ENCODE data around the gene OR10G4. TPM values are rescaled to one million over a fixed set of nuclear protein-coding genes. Genes with fewer than 3 reads are reported as not detected.

The OR10G4 gene
- total and polyA plus RNA-seq, 2 of the 4 experiments (the other 2 are of a cell fraction) = not detected

DNA sequence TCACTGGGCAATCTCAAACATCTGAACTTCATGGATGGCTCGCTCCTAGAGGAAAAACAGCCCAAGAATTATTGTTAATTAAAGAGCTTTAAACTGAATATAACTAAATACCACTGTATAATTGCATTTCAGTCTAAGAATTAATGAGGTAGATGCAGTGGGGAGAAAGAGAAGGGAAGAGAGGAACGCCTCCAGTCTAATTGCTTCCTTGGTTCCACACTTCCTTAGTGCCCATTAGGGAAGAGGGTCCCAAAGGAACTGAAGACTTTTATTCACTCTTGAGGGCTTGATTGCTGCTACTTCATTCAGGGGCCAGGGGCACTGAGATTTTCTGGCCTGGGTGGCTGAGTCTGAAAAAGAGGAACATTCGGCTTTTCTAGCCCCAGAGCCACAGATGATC is 40.2 kb downstream of the OR10G4 start:
- Histone ChIP-seq H2BK120ac (ENCODE audit: low read depth, low read length) (no peak overlapping the region), H3K14ac (replicated peaks; ENCODE audit: low read depth, low read length) (no peak overlapping the region), H3K4me2 (ENCODE audit: low read depth, low read length) (no peak overlapping the region), H3K9me1 (ENCODE audit: insufficient read depth, low read length) (no peaks in the 10 kb centered on the region), H3K9me3 (ENCODE audit: control insufficient read depth, insufficient read depth, low read length) (no peaks in the 10 kb centered on the region), H3K56ac (ENCODE audit: extremely low read depth, insufficient read depth, low read length) (no peak overlapping the region), H3K79me1 (ENCODE audit: low read depth in 1 of 2, low read length in 2 of 2) (no peaks in the 10 kb centered on the region), H2AK9ac (replicated peaks; ENCODE audit: low read depth, low read length, poor library complexity) (no peak overlapping the region), H3K36me3 (ENCODE audit: control insufficient read depth, insufficient read depth, low read length) (no peaks in the 10 kb centered on the region), H3K18ac (ENCODE audit: low read depth, low read length) (no peak overlapping the region), H3K23ac (ENCODE audit: low read depth, low read length) (no peak overlapping the region), H3K4me3 (ENCODE audit: insufficient read depth, low read depth, low read length) (no peak overlapping the region), H2AFZ (replicated peaks; ENCODE audit: low read length, poor library complexity) (no peak overlapping the region), H3K4ac (ENCODE audit: low read depth, low read length) (no peak overlapping the region), H4K8ac (ENCODE audit: low read depth in 2 of 2, low read length in 2 of 2) (no peak overlapping the region), H4K5ac (ENCODE audit: low read depth, low read length) (no peak overlapping the region), H4K91ac (ENCODE audit: insufficient read depth, low read depth, low read length) (no peak overlapping the region), H2BK20ac (ENCODE audit: low read depth, low read length) (no peak overlapping the region), H3K27ac (ENCODE audit: insufficient read depth, low read length) (no peak overlapping the region), H3K4me1 (ENCODE audit: control insufficient read depth, insufficient read depth, low read length) (no peaks in the 10 kb centered on the region), H3K27me3 (ENCODE audit: control insufficient read depth, insufficient read depth, low read length) (no peaks in the 10 kb centered on the region), H2BK15ac (ENCODE audit: low read depth, low read length) (no peak overlapping the region), H4K20me1 (ENCODE audit: insufficient read depth, low read length) (no peaks in the 10 kb centered on the region), H2AK5ac (ENCODE audit: low read depth, low read length) (no peak overlapping the region), H2BK5ac (ENCODE audit: low read depth, low read length, poor library complexity, severe bottlenecking) (no peak overlapping the region), H3K9ac (ENCODE audit: low read depth, low read length) (no peak overlapping the region)
- BruUV-seq (replicated peaks) = no TSS peak
- WGBS, 2 experiments (ENCODE audit: extremely low coverage in 2 of 2, insufficient read length in 1 of 2) = no CpG with 5 or more reads among the region's 3 CpGs
- ATAC-seq (ENCODE audit: low read depth) = no peak
- DNase-seq = no peak
- ChIA-PET POLR2A (ENCODE audit: unreplicated experiment) (no interaction called here), CTCF (no interaction called here)
- in situ Hi-C loops (cut with MboI; ENCODE audit: low sequenced_read_pairs) = loop anchor here (25.0 kb wide), 1 partner anchor 534 kb away; no protein-coding TSS in a partner anchor
- TF ChIP-seq CEBPB (IDR thresholded peaks at IDR 0.05; ENCODE audit: low read depth, low read length) = no peak
- dilution Hi-C loops (cut with HindIII; ENCODE audit: low sequenced_read_pairs, unreplicated experiment) = no loop called here
- intact Hi-C loops (cut with micrococcal nuclease) = loop anchor here (10.0 kb wide), 1 partner anchor 268 kb away; no protein-coding TSS in a partner anchor

Other genes with a start within 250 kb of the OR10G4 start
- not detected in 2 replicates for gene OR6M1, start 206.6 kb upstream of the OR10G4 start, total RNA-seq (2012; rRNA removed)
- gene OR6M1, start 206.6 kb upstream of the OR10G4 start, polyA plus RNA-seq (2012; rRNA removed) = not detected in 2 replicates
- not detected in 2 replicates for gene TMEM225, start 127.3 kb upstream of the OR10G4 start, total RNA-seq (2012; rRNA removed)
- not detected in 2 replicates for gene TMEM225, start 127.3 kb upstream of the OR10G4 start, polyA plus RNA-seq (2012; rRNA removed)
- gene OR8D4, start 110.8 kb upstream of the OR10G4 start, total RNA-seq (2012; rRNA removed) = not detected in 2 replicates
- gene OR8D4, start 110.8 kb upstream of the OR10G4 start, polyA plus RNA-seq (2012; rRNA removed) = not detected in 2 replicates
- gene OR4D5, start 73.4 kb upstream of the OR10G4 start, total RNA-seq (2012; rRNA removed) = not detected in 2 replicates
- not detected in 2 replicates for gene OR4D5, start 73.4 kb upstream of the OR10G4 start, polyA plus RNA-seq (2012; rRNA removed)
- not detected in 2 replicates for gene OR6T1, start 69.2 kb upstream of the OR10G4 start, total RNA-seq (2012; rRNA removed)
- not detected in 2 replicates for gene OR6T1, start 69.2 kb upstream of the OR10G4 start, polyA plus RNA-seq (2012; rRNA removed)
- gene OR10S1, start 35.2 kb upstream of the OR10G4 start, total RNA-seq (2012; rRNA removed) = not detected in 2 replicates
- not detected in 2 replicates for gene OR10S1, start 35.2 kb upstream of the OR10G4 start, polyA plus RNA-seq (2012; rRNA removed)
- gene OR10G6, start 17.8 kb upstream of the OR10G4 start, total RNA-seq (2012; rRNA removed) = not detected in 2 replicates
- gene OR10G6, start 17.8 kb upstream of the OR10G4 start, polyA plus RNA-seq (2012; rRNA removed) = not detected in 2 replicates
- gene OR10G9, start 10.0 kb downstream of the OR10G4 start, total RNA-seq (2012; rRNA removed) = not detected in 2 replicates
- not detected in 2 replicates for gene OR10G9, start 10.0 kb downstream of the OR10G4 start, polyA plus RNA-seq (2012; rRNA removed)
- gene OR10G8, start 13.8 kb downstream of the OR10G4 start, total RNA-seq (2012; rRNA removed) = not detected in 2 replicates
- gene OR10G8, start 13.8 kb downstream of the OR10G4 start, polyA plus RNA-seq (2012; rRNA removed) = not detected in 2 replicates
- gene OR10G7, start 28.3 kb downstream of the OR10G4 start, total RNA-seq (2012; rRNA removed) = not detected in 2 replicates
- gene OR10G7, start 28.3 kb downstream of the OR10G4 start, polyA plus RNA-seq (2012; rRNA removed) = not detected in 2 replicates
- 4.7 and 5.6 TPM in 2 replicates for gene VWA5A, start 102.5 kb downstream of the OR10G4 start, total RNA-seq (2012; rRNA removed)
- gene VWA5A, start 102.5 kb downstream of the OR10G4 start, polyA plus RNA-seq (2012; rRNA removed) = 4.7 and 6.8 TPM in 2 replicates
- gene OR10D3, start 170.3 kb downstream of the OR10G4 start, total RNA-seq (2012; rRNA removed) = not detected in 2 replicates
- not detected in 2 replicates for gene OR10D3, start 170.3 kb downstream of the OR10G4 start, polyA plus RNA-seq (2012; rRNA removed)
- gene OR8G1, start 228.1 kb downstream of the OR10G4 start, total RNA-seq (2012; rRNA removed) = not detected in 2 replicates
- not detected in 2 replicates for gene OR8G1, start 228.1 kb downstream of the OR10G4 start, polyA plus RNA-seq (2012; rRNA removed)
- gene OR8G5, start 243.4 kb downstream of the OR10G4 start, total RNA-seq (2012; rRNA removed) = not detected in 2 replicates
- gene OR8G5, start 243.4 kb downstream of the OR10G4 start, polyA plus RNA-seq (2012; rRNA removed) = not detected in 2 replicates

All from IMR-90 (cell line).